GM23338 (cell line): ENCODE results near the gene ATF6. TPM values are rescaled to one million over a fixed set of nuclear protein-coding genes. Genes with fewer than 3 reads are reported as not detected.

Experiments used
- ATAC-seq: fragments of 200-7000 bp; cut with Tn5 transposase; 3 replicates; pipeline ENCODE4 v1.9.1; 2020
- DNase-seq: peaks from one replicate; pipeline ENCODE4 v3.0.0-alpha.2; 2015; ENCODE audit warnings: low spot score
- H2AFZ ChIP-seq: fragments of 200-600 bp; sonication (generic); 2 replicates; pipeline ENCODE4 v1.8.0; 2016; ENCODE audit warnings: antibody characterized with exemption, mild to moderate bottlenecking, moderate library complexity
- H3F3A ChIP-seq: fragments of 200-600 bp; sonication (generic); replicated peaks from 2 replicates; pipeline ENCODE4 v1.8.0; 2017; ENCODE audit warnings: antibody characterized with exemption, mixed run types, low read depth
- H3K27ac ChIP-seq: fragments of 200-600 bp; sonication (generic); 2 replicates; pipeline ENCODE4 v1.6.1; 2016; ENCODE audit warnings: low read depth
- H3K27me3 ChIP-seq: fragments of 200-600 bp; sonication (generic); 2 replicates; pipeline ENCODE4 v1.8.0; 2016; ENCODE audit warnings: mild to moderate bottlenecking, mixed run types, moderate library complexity; ENCODE audit not compliant: insufficient read depth
- H3K36me3 ChIP-seq: fragments of 200-600 bp; sonication (generic); 2 replicates; pipeline ENCODE4 v1.8.0; 2016; ENCODE audit warnings: mild to moderate bottlenecking; ENCODE audit not compliant: insufficient read depth
- H3K4me1 ChIP-seq: fragments of 200-600 bp; sonication (generic); 2 replicates; pipeline ENCODE4 v1.8.0; 2016; ENCODE audit warnings: mild to moderate bottlenecking, moderate library complexity; ENCODE audit not compliant: insufficient read depth
- H3K4me2 ChIP-seq: fragments of 200-600 bp; sonication (generic); 2 replicates; pipeline ENCODE4 v1.7.1; 2017; ENCODE audit warnings: mixed run types
- H3K4me3 ChIP-seq: fragments of 200-600 bp; sonication (generic); 2 replicates; pipeline ENCODE4 v1.6.1; 2016; ENCODE audit warnings: mixed run types
- H3K79me2 ChIP-seq: fragments of 200-600 bp; sonication (generic); replicated peaks from 2 replicates; pipeline ENCODE4 v1.8.0; 2017; ENCODE audit warnings: mild to moderate bottlenecking; ENCODE audit not compliant: insufficient read depth
- H3K9me2 ChIP-seq: fragments of 200-600 bp; sonication (generic); 2 replicates; pipeline ENCODE4 v1.8.0; 2017; ENCODE audit not compliant: insufficient read depth
- H4K20me1 ChIP-seq: fragments of 200-600 bp; sonication (generic); replicated peaks from 2 replicates; pipeline ENCODE4 v1.8.0; 2017; ENCODE audit warnings: mild to moderate bottlenecking; ENCODE audit not compliant: insufficient read depth
- H3K27ac Mint-ChIP-seq: 2 replicates; pipeline ENCODE4 v1.8.0; 2020; ENCODE audit warnings: inconsistent platforms, mild to moderate bottlenecking, moderate library complexity, mixed read lengths
- H3K27me3 Mint-ChIP-seq: 3 replicates; pipeline ENCODE4 v1.8.0; 2022; ENCODE audit warnings: low read depth, mild to moderate bottlenecking, moderate library complexity, mixed read lengths, inconsistent platforms; ENCODE audit not compliant: insufficient read depth, poor library complexity
- H3K36me3 Mint-ChIP-seq: 3 replicates; pipeline ENCODE4 v1.8.0; 2021; ENCODE audit warnings: low read depth, mild to moderate bottlenecking, inconsistent platforms, moderate library complexity, mixed read lengths
- H3K4me1 Mint-ChIP-seq: 3 replicates; pipeline ENCODE4 v1.8.0; 2020; ENCODE audit warnings: mild to moderate bottlenecking, inconsistent platforms, mixed read lengths
- H3K4me3 Mint-ChIP-seq: 3 replicates; pipeline ENCODE4 v1.8.0; 2021; ENCODE audit warnings: moderate library complexity, mild to moderate bottlenecking, inconsistent platforms, mixed read lengths
- H3K9me3 Mint-ChIP-seq: 3 replicates; pipeline ENCODE4 v1.8.0; 2020; ENCODE audit warnings: moderate library complexity, mild to moderate bottlenecking, inconsistent platforms, mixed read lengths
- CREB1 ChIP-seq: fragments of 250-450 bp; sonication (Bioruptor Pico); IDR thresholded peaks from 2 replicates; pipeline ENCODE4 v1.5.0; 2020; ENCODE audit warnings: low read depth, mild to moderate bottlenecking, moderate library complexity
- POLR2AphosphoS5 ChIP-seq: IDR thresholded peaks from 2 replicates; pipeline ENCODE4 v1.6.1; 2016; ENCODE audit warnings: antibody characterized with exemption, low read depth
- ZNF462 ChIP-seq: fragments of 250-450 bp; sonication (Bioruptor Pico); IDR thresholded peaks from 2 replicates; pipeline ENCODE4 v1.5.0; 2020; ENCODE audit warnings: mild to moderate bottlenecking, moderate library complexity
- long read RNA-seq: library from polyadenylated mRNA; unstranded; transcript quantifications from one replicate; pipeline ENCODE4 v2.0.0, GENCODE V29; 2020; ENCODE audit not compliant: unreplicated experiment
- polyA plus RNA-seq: library from polyadenylated mRNA; unstranded; fragments of >200 nt; fragmentation: Nextera tagmentation; extraction: Ambion mirVana; gene quantifications from 2 replicates; pipeline ENCODE4 v1.2.1, GENCODE V29; 2016
- total RNA-seq: library from RNA; depleted of rRNA; stranded (reverse); fragments of >200 nt; shearing (Covaris generic); gene quantifications from 2 replicates; pipeline ENCODE4 v1.2.3, GENCODE V29; 2014; rRNA removed

ATF6 gene
- total RNA-seq (9.7 and 13.5 TPM in 2 replicates), polyA plus RNA-seq (4.0 and 5.0 TPM in 2 replicates)
- long read RNA-seq, full-length matches to known transcripts: 3 of 9 reads
- long read RNA-seq, partial matches to known transcripts: 2 of 9 reads
- long read RNA-seq, other reads (novel, unspliced or antisense): 4 of 9 reads

GRCh38 chr1:161766102-161766981 is at the start of gene ATF6:
Gene ATF6, plus strand, starts transcription at chr1:161766320. Its CDS starts 41 bp downstream, at chr1:161766361.
- H4K20me1 ChIP-seq: no peaks in the 10 kb centered on the region
- peak within 1 kb of the TSS; percentile 63 for H3K4me3 ChIP-seq
- Mint-ChIP-seq H3K4me1 (peaks cover 5% of the 10 kb centered on the region; the same call in 1 of the 3 replicates), H3K9me3 (no peaks in the 10 kb centered on the region), H3K27ac (peak within 1 kb of the TSS; percentile 95), H3K4me3 (peak within 1 kb of the TSS; percentile 99), H3K27me3 (peaks cover 13% of the 10 kb centered on the region), H3K36me3 (no peaks in the 10 kb centered on the region)
- ATAC-seq (peak; percentile 67), DNase-seq (peak; percentile 86)
- H3K27me3 ChIP-seq: no peaks in the 10 kb centered on the region
- TF ChIP-seq ZNF462 (CRISPR knock-in tag) (no peak), POLR2AphosphoS5 (peak; percentile 62), CREB1 (CRISPR knock-in tag) (peak; percentile 87)
- H3K79me2 ChIP-seq: peaks cover 6% of the 10 kb centered on the region; the same call in 1 of the 2 replicates
- H3F3A ChIP-seq: 0 out of 2 replicates have a peak, but pooled peaks cover 3% of the 10 kb centered on the region
- peak within 1 kb of the TSS; percentile 76 for H3K4me2 ChIP-seq
- no peaks in the 10 kb centered on the region for H3K9me2 ChIP-seq
- no peak within 1 kb of the TSS for H3K27ac ChIP-seq
- H2AFZ ChIP-seq: peak within 1 kb of the TSS; percentile 96
- 0 out of 2 replicates have a peak, but pooled peaks cover 4% of the 10 kb centered on the region for H3K4me1 ChIP-seq
- H3K36me3 ChIP-seq: no peaks in the 10 kb centered on the region
